ENCODE measurements around the gene SHANK3. TPM values are rescaled to one million over a fixed set of nuclear protein-coding genes. Genes with fewer than 3 reads are reported as not detected.
"Not testable (repeated sequence)": the region's sequence is repeated elsewhere in the genome, so short reads cannot be mapped to it uniquely, and the experiment has no call there.

The SHANK3 gene
- total and polyA plus RNA-seq, 3 donors from 2014 or later, result 6.3 to 16.0 (median 11.4) TPM

DNA sequence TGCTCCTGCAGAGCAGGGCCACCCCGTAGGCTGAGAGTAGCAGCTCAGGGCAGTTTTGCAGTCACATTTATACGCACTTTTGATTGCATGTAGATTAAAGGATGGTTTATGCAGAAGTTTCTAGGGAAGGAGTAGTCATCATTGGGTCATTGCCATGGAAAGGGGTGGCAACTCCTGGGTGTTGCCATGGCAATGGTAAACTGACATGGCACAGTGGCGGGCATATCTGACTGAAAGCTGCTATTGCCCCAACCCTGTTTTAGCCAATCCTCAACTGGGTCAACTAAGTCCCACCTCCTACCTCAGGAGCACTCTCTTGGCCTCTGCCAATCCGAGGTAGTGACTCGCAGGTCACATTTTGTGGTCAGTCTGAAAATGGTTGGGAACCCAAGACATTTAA, 42.2 kb upstream of the SHANK3 start:
- H3K9me3 ChIP-seq, result no peaks in the 10 kb centered on the region
- H3K4me3 ChIP-seq, result no peak overlapping the region
- intact Hi-C loops (cut with DNase I; ENCODE audit: low total_unique reads), result no loop called here
- WGBS, 2 donors, result 88 to 94% methylated on average over 5 of the region's 5 CpGs
- H3K4me1 ChIP-seq, result no peaks in the 10 kb centered on the region
- TF ChIP-seq CTCF (IDR thresholded peaks at IDR 0.05) (no peak), POLR2A (IDR thresholded peaks at IDR 0.05) (no peak)
- DNase-seq, result no peak
- H3K27me3 ChIP-seq, result no peaks in the 10 kb centered on the region
- H3K27ac ChIP-seq, result no peak overlapping the region
- no peaks in the 10 kb centered on the region for H3K36me3 ChIP-seq (ENCODE audit: low read depth, missing control alignments)

DNA sequence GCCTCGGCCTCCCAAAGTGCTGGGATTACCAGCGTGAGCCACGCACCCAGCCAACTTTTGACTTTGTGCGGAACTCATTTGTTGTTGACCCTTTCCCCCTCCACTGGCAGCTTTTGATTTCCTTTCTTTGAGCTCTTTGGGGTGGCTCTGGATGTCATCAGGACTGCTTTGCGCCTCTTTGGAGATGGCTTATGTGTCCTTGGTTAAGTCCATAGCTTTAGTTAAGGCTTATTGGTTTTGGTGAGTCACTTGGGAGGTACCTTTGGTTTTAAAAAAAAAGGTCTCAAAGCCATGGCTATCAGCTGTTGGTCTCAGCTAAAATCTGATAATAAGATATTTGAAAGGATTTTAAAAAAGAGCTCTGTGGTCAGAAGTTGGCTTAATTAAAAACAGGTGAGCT, 39.5 kb upstream of the SHANK3 start:
- no peaks in the 10 kb centered on the region for H3K4me1 ChIP-seq
- 92 to 93% methylated on average over 5 of the region's 5 CpGs for WGBS, 2 donors
- H3K4me3 ChIP-seq, result no peak overlapping the region
- H3K36me3 ChIP-seq (ENCODE audit: low read depth, missing control alignments), result no peaks in the 10 kb centered on the region
- no peaks in the 10 kb centered on the region for H3K27me3 ChIP-seq
- peak; percentile 10 for DNase-seq
- TF ChIP-seq CTCF (IDR thresholded peaks at IDR 0.05), result no peak
- no peak for TF ChIP-seq POLR2A (IDR thresholded peaks at IDR 0.05)
- no peaks in the 10 kb centered on the region for H3K9me3 ChIP-seq
- intact Hi-C loops (cut with DNase I; ENCODE audit: low total_unique reads), result no loop called here
- no peak overlapping the region for H3K27ac ChIP-seq

GRCh38 chr22:50633771-50634170, 38.9 kb upstream of the SHANK3 start:
- TF ChIP-seq POLR2A (IDR thresholded peaks at IDR 0.05) (no peak), CTCF (IDR thresholded peaks at IDR 0.05) (no peak)
- Histone ChIP-seq H3K36me3 (ENCODE audit: low read depth, missing control alignments) (no peaks in the 10 kb centered on the region), H3K4me3 (no peak overlapping the region), H3K27ac (no peak overlapping the region), H3K9me3 (no peaks in the 10 kb centered on the region), H3K27me3 (no peaks in the 10 kb centered on the region), H3K4me1 (no peaks in the 10 kb centered on the region)
- intact Hi-C loops (cut with DNase I; ENCODE audit: low total_unique reads), result no loop called here
- 79 to 87% methylated on average over 11 of the region's 11 CpGs for WGBS, 2 donors
- no peak for DNase-seq

- no peaks in the 10 kb centered on the region for H3K4me1 ChIP-seq
- no peak overlapping the region for H3K27ac ChIP-seq
- WGBS, 2 donors, result 94 to 96% methylated on average over 11 of the region's 11 CpGs
- H3K9me3 ChIP-seq, result no peaks in the 10 kb centered on the region
- no peaks in the 10 kb centered on the region for H3K27me3 ChIP-seq
- TF ChIP-seq POLR2A (IDR thresholded peaks at IDR 0.05) (no peak), CTCF (IDR thresholded peaks at IDR 0.05) (no peak)
- H3K36me3 ChIP-seq (ENCODE audit: low read depth, missing control alignments), result no peaks in the 10 kb centered on the region
- intact Hi-C loops (cut with DNase I; ENCODE audit: low total_unique reads), result no loop called here
- no peak for DNase-seq
- no peak overlapping the region for H3K4me3 ChIP-seq
Measured at GRCh38 chr22:50635591-50635990, 37.0 kb upstream of the SHANK3 start.

DNA sequence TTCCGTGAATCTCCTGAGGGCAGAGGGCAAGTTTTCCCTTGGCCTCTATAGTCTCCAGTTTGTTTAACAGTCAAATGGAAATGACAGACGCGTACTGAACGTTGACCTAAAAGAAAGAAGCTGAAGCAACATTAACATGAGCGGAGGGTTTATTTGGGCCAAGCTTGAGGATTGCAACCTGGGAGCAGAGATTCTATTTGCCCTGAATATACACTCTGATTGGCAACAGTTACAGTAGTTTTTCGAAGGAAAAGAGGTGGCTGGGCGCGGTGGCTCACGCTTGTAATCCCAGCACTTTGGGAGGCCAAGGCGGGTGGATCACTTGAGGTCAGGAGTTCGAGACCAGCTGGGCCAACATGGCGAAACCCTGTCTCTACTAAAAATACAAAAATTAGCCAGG, 32.3 kb upstream of the SHANK3 start:
- H3K36me3 ChIP-seq (ENCODE audit: low read depth, missing control alignments); DNase-seq; intact Hi-C loops (cut with DNase I; ENCODE audit: low total_unique reads); H3K4me3 ChIP-seq; H3K27ac ChIP-seq; H3K27me3 ChIP-seq; H3K9me3 ChIP-seq: not testable (repeated sequence)
- 97% methylated on average over 12 of the region's 12 CpGs for WGBS, 2 donors
- H3K4me1 ChIP-seq, result peaks cover 17% of the 10 kb centered on the region
